Measurements from ENCODE around the gene PLEKHO2.

The PLEKHO2 gene

DNA sequence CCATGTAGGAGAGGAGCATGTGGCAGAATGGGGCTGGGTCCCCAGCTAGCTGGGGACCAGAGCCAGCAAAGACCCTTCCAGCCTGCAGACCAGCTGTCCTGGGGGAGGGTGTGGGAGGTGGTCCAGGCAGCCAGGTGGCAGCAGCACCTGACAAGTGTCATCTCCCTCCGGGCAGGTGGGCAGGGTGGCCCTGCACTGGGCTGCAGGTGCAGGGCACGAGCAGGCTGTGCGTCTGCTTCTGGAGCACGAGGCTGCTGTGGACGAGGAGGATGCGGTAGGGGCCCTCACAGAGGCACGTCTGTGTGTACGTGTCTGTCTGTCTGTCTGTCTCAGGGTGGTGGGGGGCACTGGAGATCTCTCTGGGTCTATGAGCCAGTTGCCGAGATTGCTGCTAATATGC, 75.5 kb downstream of the PLEKHO2 start:
- no peak for DNase-seq
